Caki2 (cell line): ENCODE measurements around the gene SURF4. TPM values are rescaled to one million over a fixed set of nuclear protein-coding genes. Genes with fewer than 3 reads are reported as not detected.
"Not testable (repeated sequence)": the region's sequence is repeated elsewhere in the genome, so short reads cannot be mapped to it uniquely, and the experiment has no call there.

ENCODE experiments used
- DNase-seq: peaks from one replicate; pipeline ENCODE4 v3.0.0-alpha.2; 2015; ENCODE audit warnings: low read depth
- in situ Hi-C: cut with HindIII; loops from 2 replicates; pipeline ENCODE4 v1.10.0; 2016; ENCODE audit warnings: low sequenced_read_pairs, low pct_unique_long_range_greater_than_20kb, mixed read lengths
- total RNA-seq: library from RNA; depleted of rRNA; stranded (reverse); fragments of >200 nt; shearing (Covaris generic); gene quantifications from 2 replicates; pipeline ENCODE4 v1.2.3, GENCODE V29; 2014; ENCODE audit warnings: low replicate concordance; rRNA removed

Gene SURF4
- total RNA-seq, 1 experiment from 2014 or later, result 370 TPM

GRCh38 chr9:133331221-133331620 is 44.6 kb downstream of the SURF4 start:
- DNase-seq, result no peak
- in situ Hi-C loops, result no loop called here

- peak; percentile 56 for DNase-seq
- in situ Hi-C loops, result not testable (repeated sequence)
Measured at GRCh38 chr9:133329306-133330156, 46.3 kb downstream of the SURF4 start.

- DNase-seq, result no peak
- in situ Hi-C loops, result no loop called here
Measured at GRCh38 chr9:133327834-133328484, 47.9 kb downstream of the SURF4 start.

GRCh38 chr9:133327021-133327420 is 48.8 kb downstream of the SURF4 start:
- DNase-seq, in situ Hi-C loops: not testable (repeated sequence)

GRCh38 chr9:133323991-133324703 is 51.7 kb downstream of the SURF4 start:
- DNase-seq, result no peak
- in situ Hi-C loops, result no loop called here

GRCh38 chr9:133323211-133323610 is 52.6 kb downstream of the SURF4 start:
- in situ Hi-C loops, result no loop called here
- DNase-seq, result no peak

- no peak for DNase-seq
- in situ Hi-C loops, result no loop called here
Measured at GRCh38 chr9:133322701-133323100, 53.2 kb downstream of the SURF4 start.

GRCh38 chr9:133321411-133321935 is 54.4 kb downstream of the SURF4 start:
- no peak for DNase-seq
- in situ Hi-C loops, result no loop called here

GRCh38 chr9:133320421-133320881 is 55.4 kb downstream of the SURF4 start:
- no peak for DNase-seq
- in situ Hi-C loops, result no loop called here

GRCh38 chr9:133317551-133317950 is 58.3 kb downstream of the SURF4 start:
- in situ Hi-C loops, DNase-seq: not testable (repeated sequence)

- DNase-seq, result no peak
- in situ Hi-C loops, result no loop called here
Measured at GRCh38 chr9:133315997-133316396, 59.9 kb downstream of the SURF4 start.

Other genes with a start within 250 kb of the SURF4 start
- not detected in 2 replicates for gene GBGT1, start 212.1 kb downstream of the SURF4 start, total RNA-seq
- gene OBP2B, start 166.8 kb downstream of the SURF4 start, total RNA-seq, result not detected in 2 replicates
- 0.14 and 19.1 TPM in 2 replicates for gene ABO, start 100.9 kb downstream of the SURF4 start, total RNA-seq
- 16.8 and 34.9 TPM in 2 replicates for gene SURF6, start 39.9 kb downstream of the SURF4 start, total RNA-seq
- 25.3 and 62.5 TPM in 2 replicates for gene MED22, start 27.9 kb downstream of the SURF4 start, total RNA-seq
- 2,316 and 2,792 TPM in 2 replicates for gene RPL7A, start 27.8 kb downstream of the SURF4 start, total RNA-seq
- gene SURF1, start 19.6 kb downstream of the SURF4 start, total RNA-seq, result 55.9 and 69.7 TPM in 2 replicates
- gene SURF2, start 19.5 kb downstream of the SURF4 start, total RNA-seq, result 13.6 and 26.0 TPM in 2 replicates
- gene STKLD1, start 306 bp upstream of the SURF4 start, total RNA-seq, result 0.17 TPM in 1 of 2 replicates, not detected in the other
- 27.5 and 35.4 TPM in 2 replicates for gene REXO4, start 42.0 kb upstream of the SURF4 start, total RNA-seq
- 3.0 and 3.7 TPM in 2 replicates for gene ADAMTS13, start 46.3 kb upstream of the SURF4 start, total RNA-seq
- 10.7 and 13.2 TPM in 2 replicates for gene CACFD1, start 83.9 kb upstream of the SURF4 start, total RNA-seq
- gene SLC2A6, start 103.0 kb upstream of the SURF4 start, total RNA-seq, result 19.6 and 19.7 TPM in 2 replicates
- gene MYMK, start 148.9 kb upstream of the SURF4 start, total RNA-seq, result not detected in 2 replicates
- not detected in 2 replicates for gene ADAMTSL2, start 158.6 kb upstream of the SURF4 start, total RNA-seq
- not detected in 2 replicates for gene FAM163B, start 233.3 kb upstream of the SURF4 start, total RNA-seq